Measurements from ENCODE around the gene ZC3H4.

ZC3H4 gene

DNA sequence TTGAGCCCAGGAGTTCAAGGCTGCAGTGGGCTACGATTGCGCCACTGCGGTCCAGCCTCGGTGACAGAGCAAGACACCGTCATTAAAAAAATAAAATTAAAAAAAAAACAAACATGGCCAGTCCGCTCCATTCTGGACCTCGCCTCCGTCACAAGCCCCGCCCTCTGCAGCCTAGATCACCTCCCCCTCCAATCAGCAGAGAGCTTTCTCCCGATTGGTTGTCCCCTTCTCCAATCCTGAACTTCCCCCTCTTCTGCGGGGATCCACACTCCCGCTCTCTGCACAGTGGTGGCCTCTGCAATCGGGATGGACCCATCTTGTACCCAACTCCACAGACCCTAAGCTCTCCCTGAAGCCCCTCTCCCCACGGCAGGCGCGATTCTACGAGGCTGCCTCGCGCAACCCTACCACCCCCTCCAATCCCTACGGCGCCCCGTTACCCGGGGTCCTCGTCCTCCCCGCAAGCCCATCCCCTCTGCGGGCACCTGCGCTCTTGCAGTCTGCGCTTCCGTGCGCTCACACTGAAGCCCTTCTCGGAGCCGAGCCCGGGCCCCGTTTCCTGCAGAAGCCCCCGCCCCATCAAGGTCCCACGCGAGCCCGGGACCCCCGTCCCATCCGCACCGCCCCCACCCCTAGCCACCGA is 65.7 kb downstream of the ZC3H4 start:
- DNase-seq (ENCODE audit: low spot score) = peak; percentile 92

GRCh38 chr19:47047272-47047762 is 66.3 kb downstream of the ZC3H4 start:
- no peak for DNase-seq (ENCODE audit: low spot score)

GRCh38 chr19:47045867-47046470 is 67.6 kb downstream of the ZC3H4 start:
- DNase-seq (ENCODE audit: low spot score) = no peak

DNA sequence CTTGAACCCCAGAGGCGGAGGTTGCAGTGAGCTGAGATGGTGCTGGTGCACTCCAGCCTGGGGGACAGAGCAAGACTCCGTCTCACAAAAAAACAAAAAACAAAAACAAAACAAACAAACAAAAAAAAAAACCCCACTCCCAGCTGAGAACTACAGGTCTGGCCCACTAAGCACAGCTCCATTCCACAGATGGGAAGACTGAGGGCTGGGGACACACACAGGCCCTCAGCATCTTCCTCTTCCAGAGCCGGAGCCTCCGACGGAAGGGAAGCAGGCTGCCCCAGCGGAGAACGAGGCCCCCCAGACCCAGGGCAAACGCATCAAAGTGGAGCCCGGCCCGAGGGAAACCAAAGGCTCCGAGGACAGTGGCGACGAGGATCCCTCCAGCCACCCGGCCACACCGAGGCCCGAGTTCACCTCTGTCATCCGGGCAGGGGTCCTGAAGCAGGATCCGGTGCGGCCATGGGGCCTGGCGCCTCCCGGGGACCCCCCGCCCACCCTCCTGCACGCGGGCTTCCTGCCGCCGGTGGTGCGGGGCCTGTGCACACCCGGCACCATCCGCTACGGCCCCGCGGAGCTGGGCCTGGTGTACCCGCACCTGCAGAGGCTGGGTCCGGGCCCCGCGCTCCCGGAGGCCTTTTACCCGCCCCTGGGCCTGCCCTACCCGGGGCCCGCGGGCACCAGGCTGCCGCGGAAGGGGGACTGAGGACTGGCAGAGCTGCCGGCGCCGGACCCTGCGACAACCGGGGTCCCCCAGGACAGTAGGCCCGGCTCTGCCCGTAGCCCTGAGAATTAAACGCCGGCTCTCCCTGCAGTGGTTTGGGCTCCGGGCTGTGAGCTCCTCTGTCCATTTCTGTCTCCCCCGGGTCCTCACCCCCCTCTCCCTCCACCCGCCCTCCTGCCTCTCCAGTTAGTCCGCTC is 68.4 kb downstream of the ZC3H4 start:
- no peak for DNase-seq (ENCODE audit: low spot score)

GRCh38 chr19:47040869-47041268 is 72.7 kb downstream of the ZC3H4 start:
- DNase-seq (ENCODE audit: low spot score) = no peak

DNA sequence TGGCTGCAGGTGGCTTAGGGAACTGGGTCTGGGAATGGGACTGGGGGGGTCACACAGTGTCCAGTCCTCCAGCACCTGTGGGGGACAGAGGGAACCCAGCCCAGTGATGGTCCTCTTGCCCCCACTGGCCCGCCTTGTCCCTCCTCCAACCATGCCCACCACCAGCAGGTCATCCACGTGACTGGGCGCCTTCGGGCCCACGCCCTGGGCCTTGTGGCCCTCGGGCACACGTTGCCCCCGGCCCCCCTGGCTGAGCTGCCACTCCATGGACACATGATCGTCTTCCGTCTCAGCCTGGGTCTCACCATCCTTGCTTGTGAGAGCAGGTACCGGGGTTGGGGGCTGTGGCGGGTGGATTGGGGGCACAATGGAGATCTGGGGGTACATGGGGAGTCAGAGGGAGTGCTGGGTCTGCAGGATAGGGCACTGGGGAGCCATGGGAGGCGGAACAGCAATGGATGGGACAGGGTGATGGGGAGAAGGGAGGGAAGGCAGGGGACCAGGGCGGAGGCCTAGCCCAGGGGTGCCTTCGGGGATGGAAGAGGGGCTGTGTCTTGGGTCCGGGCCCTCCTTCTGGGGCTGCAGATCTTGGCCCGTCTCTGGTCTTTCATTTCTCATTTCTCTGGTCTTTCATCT is 74.2 kb downstream of the ZC3H4 start:
- no peak for DNase-seq (ENCODE audit: low spot score)

- DNase-seq (ENCODE audit: low spot score) = no peak
Observed at GRCh38 chr19:47037766-47038165, 75.8 kb downstream of the ZC3H4 start.

DNA sequence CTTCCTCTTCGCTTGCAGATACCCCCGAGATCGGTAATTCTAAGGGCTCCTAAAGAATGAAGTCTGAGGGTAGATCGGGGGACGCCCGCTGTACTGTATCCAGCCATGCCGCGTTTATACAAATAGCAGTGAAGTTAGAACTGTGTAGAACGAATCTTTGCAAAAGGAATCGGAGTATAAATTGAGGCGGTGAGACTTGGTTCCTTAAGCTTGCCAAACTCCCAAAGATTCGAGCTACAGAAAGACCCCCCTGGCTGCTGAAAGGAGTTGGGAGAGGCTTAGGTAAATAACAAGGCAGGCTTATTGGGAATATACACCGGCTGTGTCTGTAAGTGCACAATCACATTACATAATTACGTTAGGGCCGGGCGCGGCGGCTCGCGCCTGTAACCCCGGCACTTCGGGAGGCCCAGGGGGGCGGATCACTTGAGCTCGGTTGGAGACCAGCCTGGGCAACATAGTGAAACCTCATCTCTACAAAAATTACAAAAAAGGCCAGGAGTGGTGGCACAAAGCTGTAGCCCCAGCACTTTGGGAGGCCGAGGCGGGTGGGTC is 77.4 kb downstream of the ZC3H4 start:
- no peak for DNase-seq (ENCODE audit: low spot score)

GRCh38 chr19:47035127-47036096 is 78.2 kb downstream of the ZC3H4 start:
- DNase-seq (ENCODE audit: low spot score) = peak; percentile 97

DNA sequence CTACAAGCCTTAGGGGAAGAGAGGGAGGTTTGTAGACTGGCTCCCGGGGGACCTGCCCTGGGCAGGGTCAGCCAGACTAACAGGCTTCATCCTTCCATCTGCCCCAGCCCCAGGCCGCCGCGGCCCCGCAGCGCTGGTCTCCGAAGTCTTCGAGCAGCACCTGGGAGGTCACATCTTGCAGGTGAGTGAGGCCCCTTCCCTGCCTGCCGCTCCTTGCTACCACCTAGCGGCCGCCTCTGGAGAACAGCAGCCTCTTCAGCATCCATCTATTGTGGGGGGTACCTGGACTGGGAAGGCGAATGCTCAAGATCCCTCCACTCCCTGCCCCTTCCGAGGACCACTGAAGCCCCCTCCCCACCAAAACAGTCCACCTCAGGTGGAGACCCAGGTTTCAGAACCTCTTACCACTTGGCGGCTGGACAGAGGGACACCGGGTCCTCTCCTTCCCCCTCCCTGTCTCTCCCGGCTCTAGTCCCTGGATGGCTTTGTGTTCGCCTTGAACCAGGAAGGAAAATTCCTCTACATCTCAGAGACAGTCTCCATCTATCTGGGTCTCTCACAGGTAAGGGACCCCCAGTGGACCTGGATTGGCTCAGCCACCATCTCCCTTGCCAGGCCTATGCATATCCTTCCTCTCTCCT is 81.3 kb downstream of the ZC3H4 start:
- DNase-seq (ENCODE audit: low spot score) = peak; percentile 86

DNA sequence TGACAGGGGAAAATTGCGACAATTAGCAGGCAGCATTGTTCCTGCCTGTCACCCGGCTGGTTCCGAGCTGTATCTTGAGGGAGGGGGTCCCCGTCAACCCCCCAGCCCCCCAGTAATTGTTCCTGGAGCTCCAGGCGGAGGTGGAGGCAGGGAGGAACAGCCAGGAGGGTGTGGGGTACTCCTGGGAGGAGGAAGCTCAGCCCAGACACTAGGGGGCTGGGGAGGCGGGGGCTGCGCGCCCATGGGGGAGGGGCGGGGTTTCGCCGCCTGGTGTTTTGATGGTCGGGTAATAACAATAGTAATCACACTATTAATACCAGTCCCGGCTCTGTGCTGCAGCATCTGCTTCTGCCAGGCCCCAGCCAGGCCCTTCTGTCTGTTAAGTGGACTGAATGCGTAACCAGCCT is 85.4 kb downstream of the ZC3H4 start:
- DNase-seq (ENCODE audit: low spot score) = no peak

DNA sequence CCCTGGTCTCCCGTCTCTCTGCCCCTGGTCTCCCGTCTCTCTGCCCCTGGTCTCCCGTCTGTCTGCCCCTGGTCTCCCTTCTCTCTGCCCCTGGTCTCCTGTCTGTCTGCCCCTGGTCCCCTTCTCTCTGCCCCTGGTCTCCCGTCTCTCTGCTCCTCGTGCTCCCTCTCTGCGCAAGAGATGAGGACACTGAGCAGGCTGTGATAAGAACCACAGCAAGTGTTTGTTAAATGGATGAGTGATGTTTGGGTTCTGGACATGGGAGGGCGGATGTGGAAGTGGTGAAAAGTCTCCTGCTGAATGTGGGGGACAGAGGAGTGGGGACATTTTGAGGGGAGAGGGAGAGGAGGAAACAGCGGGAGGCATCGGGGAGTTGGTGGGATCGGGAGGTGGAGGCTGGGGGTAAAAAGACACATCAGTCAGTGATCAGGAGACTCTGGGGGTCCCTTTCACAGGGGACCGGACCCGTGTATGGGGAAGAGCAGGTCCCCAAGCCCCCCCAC is 85.9 kb downstream of the ZC3H4 start:
- no peak for DNase-seq (ENCODE audit: low spot score)

- no peak for DNase-seq (ENCODE audit: low spot score)
Observed at GRCh38 chr19:47026889-47027288, 86.7 kb downstream of the ZC3H4 start.

GRCh38 chr19:47026156-47026555 is 87.4 kb downstream of the ZC3H4 start:
- DNase-seq (ENCODE audit: low spot score) = no peak

GRCh38 chr19:47024502-47024901 is 89.1 kb downstream of the ZC3H4 start:
- no peak for DNase-seq (ENCODE audit: low spot score)

DNA sequence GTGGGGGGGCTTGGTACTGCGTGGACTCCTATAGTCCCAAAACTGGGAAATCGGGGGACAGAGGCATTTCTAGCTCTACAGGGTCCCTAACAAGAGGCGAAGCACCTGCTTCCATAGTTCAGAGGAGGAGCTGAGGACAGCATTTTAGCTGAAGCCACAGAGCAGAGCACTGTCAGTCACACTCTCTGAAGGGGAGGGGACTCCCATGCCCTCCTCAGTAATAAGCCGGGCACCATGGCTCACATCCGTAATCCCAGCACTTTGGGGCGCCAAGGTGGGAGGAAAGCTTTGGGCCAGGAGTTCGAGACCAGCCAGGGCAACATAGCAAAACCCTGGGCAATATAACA is 90.2 kb downstream of the ZC3H4 start:
- DNase-seq (ENCODE audit: low spot score) = no peak

- DNase-seq (ENCODE audit: low spot score) = no peak
Observed at GRCh38 chr19:47022541-47023447, 90.8 kb downstream of the ZC3H4 start.

DNA sequence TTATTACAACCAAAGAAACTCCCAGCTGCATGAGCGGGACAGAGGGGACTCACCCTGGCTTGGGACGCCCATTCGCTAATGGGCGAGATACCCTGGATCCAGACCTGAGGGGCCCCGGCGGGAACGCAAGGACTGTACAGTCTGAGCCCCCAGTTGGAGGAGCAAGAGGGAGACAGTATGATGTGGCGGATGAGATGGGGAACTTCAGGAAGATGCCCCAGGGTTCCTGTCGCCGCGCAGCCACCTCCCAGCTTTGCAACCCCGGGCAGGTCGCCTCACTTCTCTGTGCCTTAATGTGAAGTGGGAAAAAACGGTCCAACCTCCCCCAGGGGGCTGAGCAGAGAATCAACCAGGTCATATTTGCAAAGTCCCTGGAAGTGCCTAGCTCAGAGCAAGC is 91.4 kb downstream of the ZC3H4 start:
- no peak for DNase-seq (ENCODE audit: low spot score)

DNA sequence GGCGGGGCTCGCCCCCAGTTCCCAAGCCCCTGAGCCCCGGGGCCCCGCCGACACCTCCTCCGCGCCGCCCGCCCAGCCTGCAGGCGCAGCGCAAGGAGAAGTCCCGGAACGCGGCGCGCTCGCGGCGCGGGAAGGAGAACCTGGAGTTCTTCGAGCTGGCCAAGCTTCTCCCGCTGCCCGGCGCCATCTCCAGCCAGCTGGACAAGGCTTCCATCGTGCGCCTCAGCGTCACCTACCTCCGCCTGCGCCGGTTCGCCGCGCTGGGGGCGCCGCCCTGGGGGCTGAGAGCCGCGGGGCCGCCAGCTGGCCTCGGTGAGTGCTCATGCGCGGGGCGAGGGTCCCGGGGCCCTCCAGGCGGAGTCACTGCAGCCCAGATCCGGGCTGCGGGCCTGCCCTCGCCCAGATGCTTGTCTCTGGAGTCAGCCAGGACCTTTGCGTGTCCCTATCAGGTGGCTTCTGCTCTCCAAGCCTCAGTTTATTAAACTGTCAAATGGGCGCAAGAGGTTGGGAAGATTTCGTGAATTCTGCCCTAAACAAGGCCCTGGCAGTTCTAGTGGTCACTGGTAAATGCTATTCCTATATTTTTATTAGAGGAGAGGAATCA is 91.9 kb downstream of the ZC3H4 start:
- DNase-seq (ENCODE audit: low spot score) = no peak

Data from germinal center (tissue), 1 donor.